CD4-positive, alpha-beta T cell treated with Interleukin-15 for 1 hour (primary cell): ENCODE results near the gene TRIM25.
A peak's percentile ranks its signal among the peaks of the same experiment; 100 is the strongest.
"Not testable (repeated sequence)": the region's sequence is repeated elsewhere in the genome, so short reads cannot be mapped to it uniquely, and the experiment has no call there.

Experiments used
- DNase-seq: peaks from one replicate; pipeline ENCODE4 v3.0.0-alpha.2; 2020

TRIM25 gene

GRCh38 chr17:56913867-56914580 is at the start of gene TRIM25:
Gene TRIM25, minus strand, starts transcription at chr17:56914049. Its CDS starts 61 bp downstream, at chr17:56913988.
- peak; percentile 86 for DNase-seq

DNA sequence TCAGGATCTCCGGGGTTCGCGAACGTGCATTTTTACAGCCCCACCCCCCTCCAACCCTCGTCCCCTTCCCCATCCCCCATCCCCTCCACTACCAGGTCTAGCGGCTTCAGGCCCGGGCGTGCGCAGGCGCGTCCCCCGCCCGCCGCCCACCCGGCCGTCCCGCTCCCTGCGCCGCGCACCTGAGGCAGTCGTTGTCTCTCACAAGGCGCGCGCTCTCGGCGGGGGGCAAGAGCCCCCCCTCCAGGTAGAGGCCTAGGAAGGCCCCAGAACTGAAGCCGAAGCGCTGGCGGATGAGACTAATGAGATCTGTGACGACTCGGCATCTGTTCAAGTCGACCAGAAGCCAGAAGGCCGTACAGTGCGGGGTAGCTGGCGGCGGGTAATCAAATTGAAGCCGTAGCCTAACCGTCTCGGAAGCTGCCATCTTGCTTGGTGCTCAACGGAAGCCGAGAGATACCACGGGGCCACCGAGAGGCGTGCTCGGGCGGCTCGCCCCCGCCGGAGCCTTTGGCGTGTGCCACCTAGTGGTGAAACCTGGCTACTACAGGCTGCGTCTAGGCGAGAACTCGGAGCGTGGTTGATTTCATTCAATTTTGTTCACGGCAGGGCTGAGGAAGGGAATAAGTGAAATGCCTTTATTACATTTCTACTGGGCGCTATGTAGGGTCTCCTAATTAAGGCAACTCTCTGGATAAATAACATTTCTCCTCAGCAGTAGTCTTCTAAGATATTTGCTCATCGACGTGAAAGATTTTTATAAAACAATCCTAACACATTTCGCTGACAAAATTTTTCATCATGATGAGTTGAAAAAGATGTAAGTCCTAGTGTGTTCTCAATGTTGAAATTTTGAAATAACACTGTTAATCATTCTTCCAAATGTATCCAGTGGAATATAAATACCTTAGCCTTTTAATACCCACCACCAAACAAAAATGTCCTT is 47.0 kb upstream of the TRIM25 start, which contains the start of gene COIL:
Gene COIL, minus strand, starts transcription at position 455 of the 943 bp plus-strand sequence. Its CDS starts 31 bp downstream, at position 424.
- peak; percentile 89 for DNase-seq

- no peak for DNase-seq
Measured at GRCh38 chr17:56956992-56957391, 43.1 kb upstream of the TRIM25 start.

DNA sequence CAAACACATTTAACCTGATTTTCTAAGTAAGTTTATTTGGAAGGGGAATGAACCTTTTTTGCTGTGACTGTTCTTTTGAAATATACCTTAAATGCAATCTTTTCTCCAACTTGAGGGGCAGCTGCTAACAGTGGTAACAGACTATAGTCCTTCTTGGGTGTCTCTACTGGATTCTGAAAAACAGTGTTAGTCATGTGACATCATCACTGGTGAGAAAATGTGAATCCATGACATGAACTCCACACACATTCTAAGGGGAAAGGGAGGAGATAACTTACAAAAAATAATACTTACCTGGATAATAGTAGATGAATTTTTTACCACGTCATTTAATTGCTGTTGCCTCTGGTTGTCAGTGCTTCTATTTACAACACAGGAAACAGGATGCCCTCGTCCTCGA is 35.7 kb upstream of the TRIM25 start:
- no peak for DNase-seq

GRCh38 chr17:56948491-56948890 is 34.6 kb upstream of the TRIM25 start:
- no peak for DNase-seq

GRCh38 chr17:56947741-56948140 is 33.9 kb upstream of the TRIM25 start:
- DNase-seq = no peak

DNA sequence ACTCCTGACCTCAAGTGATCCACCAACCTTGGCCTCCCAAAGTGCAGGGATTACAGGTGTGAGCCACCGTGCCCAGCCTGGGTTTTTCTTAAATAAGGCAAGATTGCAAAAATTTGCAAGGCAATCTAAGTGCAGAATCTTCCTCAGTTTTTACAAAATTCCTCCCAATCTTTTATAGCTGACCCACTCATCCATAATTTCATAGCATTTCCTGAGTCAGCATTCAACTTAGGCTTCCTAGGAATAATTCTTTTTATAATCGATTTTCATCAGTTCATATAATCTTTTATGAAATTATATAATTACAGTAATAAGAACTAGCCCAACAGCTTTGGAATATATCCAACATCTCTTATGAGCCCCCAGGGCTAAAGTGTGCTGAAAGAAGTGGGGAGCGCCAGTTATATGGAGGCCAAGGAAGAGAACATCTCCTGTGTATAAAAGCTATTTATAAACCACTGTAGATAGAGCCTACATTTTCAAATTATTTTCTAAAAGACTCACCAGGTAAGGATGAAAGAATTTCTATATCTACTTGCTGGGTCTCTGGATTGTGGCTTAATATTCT is 32.2 kb upstream of the TRIM25 start:
- DNase-seq = no peak

GRCh38 chr17:56943505-56944125 is 29.8 kb upstream of the TRIM25 start:
- DNase-seq = no peak

- DNase-seq = no peak
Measured at GRCh38 chr17:56939869-56940484, 26.1 kb upstream of the TRIM25 start.

GRCh38 chr17:56938206-56938605 is 24.4 kb upstream of the TRIM25 start:
- not testable (repeated sequence) for DNase-seq

DNA sequence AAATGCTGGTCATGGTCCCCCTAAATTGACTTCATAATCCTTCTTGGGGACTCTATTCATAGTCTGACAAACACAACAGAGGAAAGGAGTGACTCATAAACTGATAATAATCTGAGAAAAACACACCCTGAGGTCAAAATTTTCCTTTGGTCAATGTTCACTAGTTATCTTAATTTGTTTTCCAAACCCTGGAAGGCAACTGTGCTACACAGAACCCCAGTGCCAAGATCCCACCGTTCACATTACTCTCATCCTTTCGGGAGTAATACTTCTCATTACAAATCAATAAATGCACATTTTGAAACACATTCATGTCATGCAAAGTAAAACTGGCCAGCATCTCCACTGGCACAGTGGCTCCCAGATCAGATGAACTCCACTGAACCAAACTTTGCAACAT is 23.8 kb upstream of the TRIM25 start:
- no peak for DNase-seq

- DNase-seq = no peak
Measured at GRCh38 chr17:56936697-56937322, 23.0 kb upstream of the TRIM25 start.

DNA sequence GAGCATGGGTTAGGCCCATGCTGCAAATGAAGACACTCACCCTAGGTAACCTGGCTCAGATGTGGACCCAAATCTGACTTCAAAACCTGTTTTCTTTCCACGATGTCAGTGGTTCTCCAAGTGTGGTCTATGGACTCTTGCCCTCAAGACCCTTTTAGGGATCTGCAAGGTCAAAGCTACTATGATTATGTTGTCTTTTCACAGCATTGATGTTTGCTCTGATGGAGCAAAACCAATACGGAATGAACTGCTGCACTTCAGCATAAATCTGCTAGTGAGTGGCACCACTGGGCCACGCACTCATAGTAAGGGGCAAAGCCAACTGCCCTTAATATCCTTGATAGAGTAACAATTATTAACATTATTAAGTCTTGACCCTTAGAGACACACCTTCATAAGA is 21.6 kb upstream of the TRIM25 start:
- DNase-seq = no peak

- DNase-seq = no peak
Measured at GRCh38 chr17:56934280-56934679, 20.4 kb upstream of the TRIM25 start.

DNA sequence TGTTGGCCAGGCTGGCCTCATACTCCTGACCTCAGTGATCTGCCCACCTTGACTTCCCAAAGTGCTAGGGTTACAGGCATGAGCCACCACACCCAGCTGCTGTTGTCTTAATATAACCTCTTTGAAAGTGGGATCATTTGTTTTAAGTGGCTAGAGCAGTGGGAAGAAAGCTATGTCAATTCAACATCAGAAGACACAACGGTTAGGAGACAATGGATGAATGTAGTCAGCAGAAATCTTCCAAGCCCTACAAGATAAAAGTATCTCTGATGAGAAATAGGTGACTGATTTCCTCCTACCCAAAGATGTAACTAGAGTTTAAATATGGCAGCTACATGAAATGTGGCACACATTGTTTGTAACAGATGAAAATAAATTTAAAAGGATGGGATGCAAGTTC is 20.0 kb upstream of the TRIM25 start:
- DNase-seq = no peak

DNA sequence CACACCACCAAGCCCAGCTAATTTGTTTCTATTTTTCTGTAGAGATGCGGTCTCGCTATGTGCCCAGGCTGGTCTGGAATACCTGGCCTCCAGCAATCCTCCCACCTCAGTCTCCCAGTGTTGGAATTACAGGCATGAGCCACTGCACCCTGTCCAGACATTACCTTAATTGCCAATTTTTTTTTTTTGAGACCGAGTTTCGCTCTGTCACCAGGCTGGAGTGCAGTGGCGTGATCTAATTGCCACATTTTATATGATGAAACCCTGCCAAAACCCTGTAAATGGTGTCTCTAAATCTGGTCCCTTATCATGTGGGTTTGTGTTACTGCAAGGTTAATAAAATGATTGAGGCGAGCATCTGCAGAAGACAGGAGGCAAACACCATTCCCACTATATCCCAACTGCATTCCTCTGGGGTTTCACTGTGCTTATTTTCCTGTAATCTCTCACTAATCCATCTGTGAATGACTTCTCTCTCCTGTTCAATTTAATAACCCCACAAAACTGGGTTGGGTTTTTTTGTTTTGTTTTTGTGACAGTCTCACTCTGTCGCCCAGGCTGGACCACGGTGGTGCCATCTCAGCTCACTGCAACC is 19.4 kb upstream of the TRIM25 start:
- DNase-seq = no peak

GRCh38 chr17:56930739-56931337 is 17.0 kb upstream of the TRIM25 start:
- DNase-seq = no peak

DNA sequence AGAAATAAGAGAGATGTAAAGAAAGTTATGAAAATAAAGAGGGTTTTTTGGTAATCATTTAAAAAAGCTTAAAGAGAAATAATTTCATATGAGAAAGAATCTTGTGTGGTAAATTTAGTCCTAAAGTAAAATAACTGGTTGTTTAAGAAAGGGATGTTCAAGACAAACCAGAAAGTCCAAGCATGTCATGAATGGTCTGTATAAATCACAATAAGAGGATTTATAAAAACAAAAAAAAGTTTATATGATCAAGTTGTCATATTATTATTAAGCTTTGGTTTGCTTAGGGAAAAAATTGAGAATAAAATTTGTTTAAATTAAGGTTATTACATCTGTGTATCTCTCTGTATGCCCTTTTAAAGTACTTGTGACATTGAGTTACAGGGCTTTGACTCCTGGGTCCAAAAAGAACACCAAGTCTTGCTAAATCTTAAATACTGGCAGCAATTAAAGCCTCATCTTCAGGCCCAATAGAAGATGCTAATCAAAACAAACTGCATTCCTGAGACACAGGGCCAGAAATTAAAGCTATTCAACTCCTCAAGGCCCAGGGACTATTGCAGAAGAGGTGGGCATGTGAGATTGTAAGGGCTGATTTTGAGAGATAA is 15.6 kb upstream of the TRIM25 start:
- DNase-seq = no peak

- no peak for DNase-seq
Measured at GRCh38 chr17:56928586-56928985, 14.7 kb upstream of the TRIM25 start.

GRCh38 chr17:56926704-56927103 is 12.9 kb upstream of the TRIM25 start:
- no peak for DNase-seq

DNA sequence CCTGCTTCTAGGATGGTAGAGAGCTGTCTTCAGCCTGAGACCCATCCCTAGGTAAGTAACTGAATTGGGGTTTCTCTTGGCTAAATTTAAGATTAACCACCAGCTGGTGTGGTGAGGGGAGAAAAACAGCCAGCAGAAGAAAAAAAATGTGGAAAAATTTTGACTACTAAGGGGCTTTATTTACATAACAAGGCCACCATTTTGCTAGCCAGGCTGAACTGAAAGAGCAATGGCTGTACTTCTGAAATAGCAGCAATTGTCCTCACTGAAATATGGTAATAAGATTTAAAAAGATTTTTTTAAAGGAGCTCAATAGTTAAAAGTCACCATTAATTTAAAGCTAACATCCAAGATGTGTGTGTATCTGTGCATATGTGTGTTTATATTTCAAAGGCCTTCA is 12.4 kb upstream of the TRIM25 start:
- DNase-seq = no peak
